ENCODE data around the gene RAB24.

The RAB24 gene

GRCh38 chr5:177332896-177333260, 29.4 kb upstream of the RAB24 start:
- FAIRE-seq = no peak

- no peak for FAIRE-seq
Observed at GRCh38 chr5:177332031-177332895, 28.7 kb upstream of the RAB24 start.

- FAIRE-seq = no peak
Observed at GRCh38 chr5:177330991-177331842, 27.7 kb upstream of the RAB24 start.

- no peak for FAIRE-seq
Observed at GRCh38 chr5:177329883-177330282, 26.4 kb upstream of the RAB24 start.

- no peak for FAIRE-seq
Observed at GRCh38 chr5:177328545-177329231, 25.2 kb upstream of the RAB24 start.

GRCh38 chr5:177327539-177328522, 24.3 kb upstream of the RAB24 start:
- FAIRE-seq = no peak

- peak; percentile 100 for FAIRE-seq
Observed at GRCh38 chr5:177325868-177326381, 22.4 kb upstream of the RAB24 start.

- no peak for FAIRE-seq
Observed at GRCh38 chr5:177320879-177321278, 17.4 kb upstream of the RAB24 start.

GRCh38 chr5:177319913-177320588, 16.5 kb upstream of the RAB24 start:
- FAIRE-seq = no peak

GRCh38 chr5:177317959-177318377, 14.4 kb upstream of the RAB24 start:
- FAIRE-seq = peak; percentile 96

GRCh38 chr5:177316005-177316404, 12.5 kb upstream of the RAB24 start:
- FAIRE-seq = no peak

- FAIRE-seq = no peak
Observed at GRCh38 chr5:177315411-177315810, 11.9 kb upstream of the RAB24 start.

- no peak for FAIRE-seq
Observed at GRCh38 chr5:177314376-177315342, 11.1 kb upstream of the RAB24 start.

- FAIRE-seq = no peak
Observed at GRCh38 chr5:177313561-177314259, 10.2 kb upstream of the RAB24 start.

- FAIRE-seq = no peak
Observed at GRCh38 chr5:177312649-177313181, 9.2 kb upstream of the RAB24 start.

GRCh38 chr5:177311723-177312648, 8.5 kb upstream of the RAB24 start, which contains the start of gene MXD3:
Gene MXD3 (minus strand): TSS chr5:177311898. CDS start chr5:177311830, 68 bp downstream.
- FAIRE-seq = peak; percentile 96

- FAIRE-seq = no peak
Observed at GRCh38 chr5:177311392-177311722, 7.8 kb upstream of the RAB24 start.

Data from G401.6 (cell line).